OCI-M2 (cell line): ENCODE results near the gene ADAMTS10.
"Not testable (repeated sequence)": the region's sequence is repeated elsewhere in the genome, so short reads cannot be mapped to it uniquely, and the experiment has no call there.

ENCODE experiments used
- DNase-seq: peaks from one replicate; lab custom pipeline; 2025; ENCODE audit not compliant: unreplicated experiment; lab: John Stamatoyannopoulos, UW

Gene ADAMTS10

DNA sequence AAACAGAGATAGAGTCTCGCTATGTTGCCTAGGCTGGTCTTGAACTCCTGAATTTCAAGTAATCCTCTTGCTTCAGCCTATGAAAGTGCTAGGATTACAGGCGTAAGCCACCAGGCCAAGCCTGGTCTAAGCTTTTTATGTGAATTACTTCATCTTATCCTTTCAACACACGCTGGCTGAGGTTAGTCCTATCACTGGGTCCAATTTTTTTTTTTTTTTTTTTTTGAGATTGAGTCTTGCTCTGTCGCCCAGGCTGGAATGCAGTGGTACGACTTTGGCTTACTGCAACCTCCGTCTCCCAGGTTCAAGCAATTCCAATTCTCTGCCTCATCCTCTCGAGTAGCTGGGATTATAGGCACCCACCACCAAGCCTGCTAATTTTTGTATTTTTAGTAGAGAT, 43.7 kb downstream of the ADAMTS10 start:
- no peak for DNase-seq

DNA sequence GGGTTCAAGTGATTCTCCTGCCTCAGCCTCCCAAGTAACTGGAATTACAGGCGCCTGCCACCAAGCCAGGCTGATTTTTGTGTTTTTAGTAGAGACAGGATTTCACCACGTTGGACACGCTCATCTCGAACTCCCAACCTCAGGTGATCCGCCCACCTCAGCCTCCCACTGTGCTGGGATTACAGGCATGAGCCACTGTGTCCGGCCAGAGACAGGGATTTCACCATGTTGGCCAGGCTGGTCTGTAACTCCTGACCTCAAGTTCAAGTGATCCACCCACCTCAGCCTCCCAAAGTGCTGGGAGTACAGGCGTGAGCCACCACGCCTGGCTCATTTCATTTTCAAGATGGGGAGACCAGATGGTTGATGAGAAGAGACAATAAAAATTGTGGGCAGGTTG, 45.6 kb downstream of the ADAMTS10 start:
- not testable (repeated sequence) for DNase-seq

- DNase-seq, result no peak
Measured at GRCh38 chr19:8561075-8561764, 49.3 kb downstream of the ADAMTS10 start.

- no peak for DNase-seq
Measured at GRCh38 chr19:8558325-8558724, 52.2 kb downstream of the ADAMTS10 start.

DNA sequence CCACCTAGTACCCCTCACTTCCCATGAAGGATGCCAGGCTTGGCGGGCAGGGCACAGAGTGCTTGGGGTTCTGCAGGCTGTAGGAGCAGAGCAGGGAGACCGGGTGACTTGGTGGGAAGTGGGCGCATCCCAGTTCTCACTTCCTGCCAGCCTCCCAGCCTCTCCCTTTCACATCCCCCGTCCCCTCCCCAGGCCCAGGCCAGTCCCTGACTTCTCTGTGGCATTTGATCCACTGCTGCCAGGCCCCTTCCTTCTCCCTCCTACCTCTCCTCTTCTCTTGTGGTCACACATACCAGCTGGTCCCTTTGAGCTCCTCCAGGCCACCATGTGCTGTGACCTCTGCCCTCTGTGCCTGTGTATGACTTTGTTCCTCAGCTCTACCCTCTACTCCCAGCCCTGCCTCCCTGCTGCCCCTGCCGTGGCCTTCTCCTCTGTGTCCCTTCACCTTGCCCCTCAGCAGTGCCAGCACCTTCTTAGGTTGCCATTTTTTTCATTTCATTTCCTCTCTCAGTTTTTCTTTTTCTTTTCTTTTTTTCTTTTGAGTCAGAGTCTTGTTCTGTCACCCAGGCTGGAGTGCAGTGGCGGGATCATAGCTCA, 52.8 kb downstream of the ADAMTS10 start:
- DNase-seq, result no peak

DNA sequence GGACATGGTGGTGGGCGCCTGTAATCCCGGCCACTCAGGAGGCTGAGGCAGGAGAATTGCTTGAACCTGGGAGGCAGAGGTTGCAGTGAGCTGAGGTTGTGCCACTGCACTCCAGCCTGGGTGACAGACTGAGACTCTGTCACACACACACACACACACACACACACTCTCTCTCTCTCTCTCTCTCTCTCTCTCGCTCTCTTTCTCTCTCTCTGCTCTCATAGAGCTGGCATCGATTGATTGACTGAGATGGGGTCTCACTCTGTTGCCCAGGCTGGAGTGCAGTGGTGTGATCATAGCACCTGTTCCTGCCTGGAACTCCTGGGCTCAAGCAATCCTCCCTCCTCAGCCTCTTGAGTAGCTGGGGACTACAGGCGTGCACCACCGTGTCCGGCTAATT, 56.8 kb downstream of the ADAMTS10 start:
- not testable (repeated sequence) for DNase-seq

DNA sequence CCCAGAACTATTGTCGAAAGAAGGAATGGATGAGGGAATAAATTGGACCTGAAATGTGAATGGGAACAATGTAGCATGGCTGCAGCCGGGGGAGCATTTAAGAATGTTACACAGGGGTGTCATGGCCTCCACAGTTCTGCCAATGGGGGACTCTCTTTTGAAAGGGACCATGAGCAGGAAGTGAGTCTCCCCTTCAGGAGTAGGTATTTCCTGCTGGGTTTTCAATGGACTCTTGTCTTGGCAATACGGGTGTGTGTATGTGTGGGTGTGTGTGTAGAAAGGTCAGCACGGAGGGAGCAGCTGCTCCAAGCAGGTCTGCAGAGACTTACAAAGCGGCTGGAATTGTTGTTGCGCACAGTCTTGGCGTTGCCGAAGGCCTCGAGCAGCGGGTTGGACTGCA, 57.7 kb downstream of the ADAMTS10 start:
- DNase-seq, result no peak

- no peak for DNase-seq
Measured at GRCh38 chr19:8550070-8550469, 60.4 kb downstream of the ADAMTS10 start.

DNA sequence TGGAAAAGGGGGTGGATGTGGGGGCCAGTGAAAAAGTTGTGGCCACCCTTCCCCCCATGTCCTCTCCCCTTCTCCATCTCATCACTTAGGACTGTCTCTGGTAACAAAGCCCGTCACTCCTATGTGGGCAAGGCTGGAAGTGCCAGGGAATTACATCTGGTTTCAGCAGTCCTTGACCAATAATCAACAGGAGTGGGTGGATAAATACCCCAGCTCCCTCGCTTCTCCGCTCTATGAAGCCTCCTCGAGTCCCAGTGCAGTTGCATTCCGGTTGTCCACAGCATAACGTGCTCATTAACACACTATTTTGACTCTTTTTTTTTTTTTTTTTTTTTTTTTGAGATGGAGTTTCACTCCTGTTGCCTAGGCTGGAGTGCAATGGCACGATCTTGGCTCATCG, 64.8 kb downstream of the ADAMTS10 start:
- DNase-seq, result no peak

DNA sequence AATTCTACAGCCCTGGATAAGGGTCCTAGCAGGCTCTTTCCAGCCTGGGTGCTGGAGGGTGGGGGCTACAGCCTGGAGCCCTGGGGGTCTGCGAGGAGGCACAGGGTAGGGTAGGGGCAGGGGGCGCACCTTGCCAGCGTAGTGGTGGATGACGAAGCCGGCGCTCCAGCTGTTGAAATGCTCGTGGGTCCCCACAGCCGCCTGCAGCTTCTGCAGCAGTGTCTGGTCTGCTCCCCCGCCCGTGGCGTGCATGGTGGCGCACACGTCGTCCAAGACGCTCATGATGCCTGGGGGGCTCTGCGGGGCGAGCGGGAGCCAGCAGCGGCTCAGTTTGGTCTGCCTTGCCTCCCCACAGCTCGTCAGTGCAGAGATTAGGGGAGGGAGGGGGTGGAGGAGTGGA, 66.3 kb downstream of the ADAMTS10 start:
- DNase-seq, result no peak

- no peak for DNase-seq
Measured at GRCh38 chr19:8539621-8540149, 70.8 kb downstream of the ADAMTS10 start.

DNA sequence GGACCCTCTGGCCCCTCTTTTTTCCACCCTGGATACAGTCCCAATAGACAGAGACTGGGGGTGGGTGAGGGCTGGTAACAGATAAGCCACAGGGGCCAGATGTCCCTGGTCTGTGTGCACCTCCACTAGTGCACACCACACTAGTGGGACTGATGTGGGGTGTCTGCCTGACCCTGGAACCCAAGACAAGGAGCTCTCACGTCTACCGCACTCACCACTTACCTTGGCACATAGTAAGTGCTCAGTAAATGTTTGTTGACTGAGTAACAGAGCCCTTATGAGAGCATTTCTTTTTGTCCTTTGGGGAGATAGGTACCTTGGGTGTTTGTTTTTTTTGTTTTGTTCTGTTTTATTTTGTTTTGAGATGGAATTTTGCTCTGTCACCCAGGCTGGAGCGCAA, 73.4 kb downstream of the ADAMTS10 start:
- DNase-seq, result no peak

DNA sequence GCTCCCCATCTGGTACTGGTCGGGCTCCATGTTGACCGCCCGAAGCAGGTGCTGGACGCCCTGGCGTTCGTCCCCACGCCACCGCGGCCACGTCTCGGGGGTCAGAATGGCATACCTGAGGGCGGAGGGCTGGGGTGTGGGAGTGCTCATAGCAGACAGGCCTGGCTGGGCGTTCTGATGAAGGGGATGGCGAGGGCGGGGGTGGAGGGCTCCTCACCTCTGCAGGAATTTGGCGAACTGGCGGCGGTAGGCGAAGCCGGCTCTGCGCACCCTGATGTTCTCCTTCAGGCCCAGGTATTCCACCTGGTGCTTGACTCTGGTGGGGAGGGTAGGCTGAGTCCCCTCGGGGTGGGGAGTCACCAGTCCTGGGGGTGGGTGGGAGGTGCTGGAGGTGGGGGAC, 74.2 kb downstream of the ADAMTS10 start:
- DNase-seq, result no peak

DNA sequence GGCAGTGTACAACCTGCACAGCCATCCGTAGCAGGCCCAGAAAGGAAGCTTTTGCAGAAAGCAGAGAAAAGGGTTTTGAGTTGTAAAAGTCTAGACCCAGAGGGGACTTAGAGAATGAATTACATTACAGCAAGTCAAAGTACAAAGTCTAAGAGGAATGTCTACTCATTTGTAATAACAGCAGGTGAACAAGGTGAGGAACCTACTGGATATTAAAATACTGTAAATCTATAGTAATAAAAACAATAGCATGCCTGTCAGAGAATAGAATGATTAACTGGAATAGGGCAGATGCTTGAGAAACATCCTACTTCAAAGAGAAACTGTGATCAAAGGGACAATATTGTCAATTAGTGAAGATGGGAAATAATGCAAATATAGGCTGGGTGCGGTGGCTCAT, 78.3 kb downstream of the ADAMTS10 start:
- no peak for DNase-seq

DNA sequence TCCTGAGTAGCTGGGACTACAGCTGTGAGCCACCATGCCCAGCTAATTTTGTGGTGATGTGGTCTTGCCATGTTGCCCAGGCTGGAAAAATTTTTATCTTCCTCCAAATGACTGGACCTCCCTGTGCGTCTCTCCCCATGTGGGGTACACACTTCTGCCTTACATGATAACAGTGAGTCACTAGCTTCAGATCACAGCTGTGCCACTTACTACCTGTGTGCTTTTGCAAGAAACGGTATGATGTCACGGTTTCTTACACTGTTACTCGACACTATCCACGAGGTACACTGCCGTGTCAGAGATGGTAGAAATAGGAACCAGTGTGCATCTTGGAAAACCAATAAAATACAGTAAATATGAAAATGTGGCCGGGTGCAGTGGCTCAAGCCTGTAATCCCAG, 79.0 kb downstream of the ADAMTS10 start:
- DNase-seq, result no peak
